Left ventricle myocardium inferior (tissue), 1 donor: Measurements from ENCODE around the gene CXCR4. TPM values are rescaled to one million over a fixed set of nuclear protein-coding genes. Genes with fewer than 3 reads are reported as not detected.

Experiments used
- DNase-seq: peaks from one replicate; pipeline ENCODE4 v3.0.0-alpha.2; 2020
- H3K27ac ChIP-seq: fragments of 200-600 bp; replicated peaks from 2 replicates; pipeline ENCODE4 v1.8.0; 2021
- H3K27me3 ChIP-seq: fragments of 200-600 bp; 2 replicates; pipeline ENCODE4 v1.8.0; 2021; ENCODE audit warnings: low read depth
- H3K36me3 ChIP-seq: fragments of 200-600 bp; 2 replicates; pipeline ENCODE4 v1.8.0; 2021
- H3K4me1 ChIP-seq: fragments of 200-600 bp; 2 replicates; pipeline ENCODE4 v1.8.0; 2021
- H3K4me3 ChIP-seq: fragments of 200-600 bp; 2 replicates; pipeline ENCODE4 v1.8.0; 2021; ENCODE audit warnings: mild to moderate bottlenecking, moderate library complexity
- H3K9me3 ChIP-seq: fragments of 200-600 bp; replicated peaks from 2 replicates; pipeline ENCODE4 v1.8.0; 2021
- intact Hi-C: fragments of 100-400 bp; cut with micrococcal nuclease; formaldehyde crosslinking; loops from one replicate; pipeline ENCODE4 v1.11.0; 2022
- total RNA-seq: library from RNA; stranded (reverse); fragmentation: NEBNext Ultra II Directional; extraction: Animal tissue kit (Norgen Biotek cat#: 25700); gene quantifications from one replicate; pipeline ENCODE4 v1.2.1, GENCODE V29; 2021
- TF ChIP-seq, protein P1 (sequence below): fragments of 200-600 bp; IDR thresholded peaks from 2 replicates; pipeline ENCODE4 v1.8.0; 2021; ENCODE audit warnings: antibody characterized with exemption, mild to moderate bottlenecking, borderline replicate concordance
- donor health status: DM: no; HTN: yes; CAD: no; lungs with severe emphysema.

The CXCR4 gene
- total RNA-seq, 1 donor from 2014 or later, result 3.2 TPM

GRCh38 chr2:136065907-136066306 is 52.0 kb downstream of the CXCR4 start:
- Histone ChIP-seq H3K27ac (no peak overlapping the region), H3K36me3 (no peaks in the 10 kb centered on the region), H3K27me3 (peaks cover 8% of the 10 kb centered on the region), H3K4me3 (no peak overlapping the region), H3K4me1 (no peaks in the 10 kb centered on the region), H3K9me3 (no peaks in the 10 kb centered on the region)
- no peak for DNase-seq
- intact Hi-C loops, result no loop called here
- TF ChIP-seq, protein P1, sequence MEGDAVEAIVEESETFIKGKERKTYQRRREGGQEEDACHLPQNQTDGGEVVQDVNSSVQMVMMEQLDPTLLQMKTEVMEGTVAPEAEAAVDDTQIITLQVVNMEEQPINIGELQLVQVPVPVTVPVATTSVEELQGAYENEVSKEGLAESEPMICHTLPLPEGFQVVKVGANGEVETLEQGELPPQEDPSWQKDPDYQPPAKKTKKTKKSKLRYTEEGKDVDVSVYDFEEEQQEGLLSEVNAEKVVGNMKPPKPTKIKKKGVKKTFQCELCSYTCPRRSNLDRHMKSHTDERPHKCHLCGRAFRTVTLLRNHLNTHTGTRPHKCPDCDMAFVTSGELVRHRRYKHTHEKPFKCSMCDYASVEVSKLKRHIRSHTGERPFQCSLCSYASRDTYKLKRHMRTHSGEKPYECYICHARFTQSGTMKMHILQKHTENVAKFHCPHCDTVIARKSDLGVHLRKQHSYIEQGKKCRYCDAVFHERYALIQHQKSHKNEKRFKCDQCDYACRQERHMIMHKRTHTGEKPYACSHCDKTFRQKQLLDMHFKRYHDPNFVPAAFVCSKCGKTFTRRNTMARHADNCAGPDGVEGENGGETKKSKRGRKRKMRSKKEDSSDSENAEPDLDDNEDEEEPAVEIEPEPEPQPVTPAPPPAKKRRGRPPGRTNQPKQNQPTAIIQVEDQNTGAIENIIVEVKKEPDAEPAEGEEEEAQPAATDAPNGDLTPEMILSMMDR, result no peak

DNA sequence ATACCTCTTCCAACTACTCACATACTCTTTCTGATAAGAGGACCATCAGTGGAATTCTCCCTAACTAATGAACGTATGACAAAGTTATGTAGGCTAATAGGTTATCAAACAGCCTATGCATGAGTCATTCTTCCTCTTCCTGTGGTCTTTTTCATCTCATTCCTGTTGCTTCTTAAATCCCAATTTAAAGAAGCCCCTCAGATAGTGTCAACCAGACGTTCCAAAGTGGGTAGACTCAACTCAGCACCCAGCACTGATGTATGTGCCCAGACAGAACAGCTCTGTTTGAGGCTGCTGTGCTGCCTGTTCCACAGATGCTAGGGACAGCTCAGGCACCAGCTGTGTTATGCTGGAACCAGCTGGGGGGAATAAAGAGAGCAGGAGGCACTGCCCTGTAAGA is 52.6 kb downstream of the CXCR4 start:
- peaks cover 8% of the 10 kb centered on the region for H3K27me3 ChIP-seq
- H3K4me1 ChIP-seq, result no peaks in the 10 kb centered on the region
- no peaks in the 10 kb centered on the region for H3K36me3 ChIP-seq
- no peaks in the 10 kb centered on the region for H3K9me3 ChIP-seq
- H3K4me3 ChIP-seq, result no peak overlapping the region
- intact Hi-C loops, result no loop called here
- H3K27ac ChIP-seq, result no peak overlapping the region
- TF ChIP-seq, protein P1, result no peak
- no peak for DNase-seq

Other genes starting within 250 kb of the CXCR4 start
- gene MCM6, start 241.7 kb downstream of the CXCR4 start, total RNA-seq, result 2.9 TPM
- 56.3 TPM for gene DARS1, start 132.5 kb downstream of the CXCR4 start, total RNA-seq